ENCODE data around the gene TBC1D30. TPM values are rescaled to one million over a fixed set of nuclear protein-coding genes. Genes with fewer than 3 reads are reported as not detected.

TBC1D30 gene
- total and polyA plus RNA-seq, 4 donors = 0.46 to 2.2 (median 0.70) TPM

DNA sequence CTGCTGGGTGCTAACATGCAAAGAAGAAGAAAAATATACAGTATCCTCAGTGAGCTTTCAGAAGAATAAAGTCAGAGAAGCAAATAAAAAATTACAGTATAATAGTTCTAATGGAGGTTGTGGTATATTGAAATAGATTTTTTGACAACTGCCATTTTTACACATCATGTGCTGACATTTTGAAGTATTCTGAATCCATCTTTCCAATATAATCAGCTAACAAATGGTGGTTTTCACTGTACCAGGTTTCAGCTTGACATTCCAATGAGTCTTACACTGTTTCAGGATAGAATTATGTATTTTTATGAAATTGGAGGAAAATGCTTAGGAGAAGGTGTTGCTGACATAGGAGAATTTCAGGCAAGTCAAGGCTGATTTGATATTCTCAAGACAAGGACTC, 26.3 kb upstream of the TBC1D30 start:
- TF ChIP-seq, protein P1, sequence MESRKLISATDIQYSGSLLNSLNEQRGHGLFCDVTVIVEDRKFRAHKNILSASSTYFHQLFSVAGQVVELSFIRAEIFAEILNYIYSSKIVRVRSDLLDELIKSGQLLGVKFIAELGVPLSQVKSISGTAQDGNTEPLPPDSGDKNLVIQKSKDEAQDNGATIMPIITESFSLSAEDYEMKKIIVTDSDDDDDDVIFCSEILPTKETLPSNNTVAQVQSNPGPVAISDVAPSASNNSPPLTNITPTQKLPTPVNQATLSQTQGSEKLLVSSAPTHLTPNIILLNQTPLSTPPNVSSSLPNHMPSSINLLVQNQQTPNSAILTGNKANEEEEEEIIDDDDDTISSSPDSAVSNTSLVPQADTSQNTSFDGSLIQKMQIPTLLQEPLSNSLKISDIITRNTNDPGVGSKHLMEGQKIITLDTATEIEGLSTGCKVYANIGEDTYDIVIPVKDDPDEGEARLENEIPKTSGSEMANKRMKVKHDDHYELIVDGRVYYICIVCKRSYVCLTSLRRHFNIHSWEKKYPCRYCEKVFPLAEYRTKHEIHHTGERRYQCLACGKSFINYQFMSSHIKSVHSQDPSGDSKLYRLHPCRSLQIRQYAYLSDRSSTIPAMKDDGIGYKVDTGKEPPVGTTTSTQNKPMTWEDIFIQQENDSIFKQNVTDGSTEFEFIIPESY (IDR thresholded peaks at IDR 0.05) = no peak
- no peak for TF ChIP-seq FOXA2 (IDR thresholded peaks at IDR 0.05)
- TF ChIP-seq, protein P2, sequence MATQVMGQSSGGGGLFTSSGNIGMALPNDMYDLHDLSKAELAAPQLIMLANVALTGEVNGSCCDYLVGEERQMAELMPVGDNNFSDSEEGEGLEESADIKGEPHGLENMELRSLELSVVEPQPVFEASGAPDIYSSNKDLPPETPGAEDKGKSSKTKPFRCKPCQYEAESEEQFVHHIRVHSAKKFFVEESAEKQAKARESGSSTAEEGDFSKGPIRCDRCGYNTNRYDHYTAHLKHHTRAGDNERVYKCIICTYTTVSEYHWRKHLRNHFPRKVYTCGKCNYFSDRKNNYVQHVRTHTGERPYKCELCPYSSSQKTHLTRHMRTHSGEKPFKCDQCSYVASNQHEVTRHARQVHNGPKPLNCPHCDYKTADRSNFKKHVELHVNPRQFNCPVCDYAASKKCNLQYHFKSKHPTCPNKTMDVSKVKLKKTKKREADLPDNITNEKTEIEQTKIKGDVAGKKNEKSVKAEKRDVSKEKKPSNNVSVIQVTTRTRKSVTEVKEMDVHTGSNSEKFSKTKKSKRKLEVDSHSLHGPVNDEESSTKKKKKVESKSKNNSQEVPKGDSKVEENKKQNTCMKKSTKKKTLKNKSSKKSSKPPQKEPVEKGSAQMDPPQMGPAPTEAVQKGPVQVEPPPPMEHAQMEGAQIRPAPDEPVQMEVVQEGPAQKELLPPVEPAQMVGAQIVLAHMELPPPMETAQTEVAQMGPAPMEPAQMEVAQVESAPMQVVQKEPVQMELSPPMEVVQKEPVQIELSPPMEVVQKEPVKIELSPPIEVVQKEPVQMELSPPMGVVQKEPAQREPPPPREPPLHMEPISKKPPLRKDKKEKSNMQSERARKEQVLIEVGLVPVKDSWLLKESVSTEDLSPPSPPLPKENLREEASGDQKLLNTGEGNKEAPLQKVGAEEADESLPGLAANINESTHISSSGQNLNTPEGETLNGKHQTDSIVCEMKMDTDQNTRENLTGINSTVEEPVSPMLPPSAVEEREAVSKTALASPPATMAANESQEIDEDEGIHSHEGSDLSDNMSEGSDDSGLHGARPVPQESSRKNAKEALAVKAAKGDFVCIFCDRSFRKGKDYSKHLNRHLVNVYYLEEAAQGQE (IDR thresholded peaks at IDR 0.05) = no peak
- TF ChIP-seq, protein P3, sequence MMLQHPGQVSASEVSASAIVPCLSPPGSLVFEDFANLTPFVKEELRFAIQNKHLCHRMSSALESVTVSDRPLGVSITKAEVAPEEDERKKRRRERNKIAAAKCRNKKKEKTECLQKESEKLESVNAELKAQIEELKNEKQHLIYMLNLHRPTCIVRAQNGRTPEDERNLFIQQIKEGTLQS (IDR thresholded peaks at IDR 0.05) = no peak
- Histone ChIP-seq H3K4me3 (ENCODE audit: low read depth in 1 of 3, low read length in 3 of 3) (no peak overlapping the region), H3K36me3 (ENCODE audit: control insufficient read depth in 4 of 4, insufficient read depth in 3 of 4, low read depth in 1 of 4, low read length in 3 of 4) (no peaks in the 10 kb centered on the region), H3K9me3 (ENCODE audit: control insufficient read depth in 4 of 4, low read length in 3 of 4) (no peaks in the 10 kb centered on the region), H3K9ac (ENCODE audit: low read depth in 1 of 2, low read length in 2 of 2) (no peak overlapping the region), H3K27ac (ENCODE audit: low read depth in 1 of 2, low read length in 2 of 2) (no peak overlapping the region), H3K4me1 (ENCODE audit: control insufficient read depth in 4 of 4, insufficient read depth in 4 of 4, low read length in 3 of 4) (peaks cover 0 to 19% (median 12%) of the 10 kb centered on the region in 4 donors), H3K27me3 (ENCODE audit: control insufficient read depth in 4 of 4, insufficient read depth in 4 of 4, low read length in 3 of 4) (no peaks in the 10 kb centered on the region)
- no peak for DNase-seq (ENCODE audit: low spot score)

DNA sequence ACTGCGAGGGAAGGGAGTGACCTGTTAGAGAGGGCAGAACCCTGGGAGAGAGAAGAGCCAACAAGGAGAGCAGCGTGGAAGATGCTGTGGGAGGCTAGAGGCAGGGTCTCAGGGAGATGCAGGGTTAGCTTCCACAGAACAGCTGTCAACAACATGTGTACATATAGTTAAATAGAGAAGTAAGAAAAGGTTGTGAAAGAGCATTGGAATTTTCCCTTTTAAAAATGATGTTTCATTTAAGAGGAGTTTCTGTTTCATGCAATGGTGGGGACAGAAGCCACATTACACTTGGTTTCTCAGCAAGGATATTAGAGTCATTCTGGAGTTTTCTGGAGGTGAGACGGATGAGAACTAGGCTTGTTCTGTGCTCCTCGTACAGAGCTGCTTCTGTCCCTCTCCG, 23.8 kb upstream of the TBC1D30 start:
- no peak for TF ChIP-seq FOXA2 (IDR thresholded peaks at IDR 0.05)
- TF ChIP-seq, protein P1 (IDR thresholded peaks at IDR 0.05) = no peak
- no peak for TF ChIP-seq GABPA (IDR thresholded peaks at IDR 0.05 in 1 of 2, conservative IDR thresholded peaks at IDR 0.05 in 1 of 2)
- TF ChIP-seq FOXA1 (IDR thresholded peaks at IDR 0.05) = no peak
- no peak for TF ChIP-seq SP1 (IDR thresholded peaks at IDR 0.05)
- TF ChIP-seq, protein P3 (IDR thresholded peaks at IDR 0.05) = no peak
- TF ChIP-seq, protein P4, sequence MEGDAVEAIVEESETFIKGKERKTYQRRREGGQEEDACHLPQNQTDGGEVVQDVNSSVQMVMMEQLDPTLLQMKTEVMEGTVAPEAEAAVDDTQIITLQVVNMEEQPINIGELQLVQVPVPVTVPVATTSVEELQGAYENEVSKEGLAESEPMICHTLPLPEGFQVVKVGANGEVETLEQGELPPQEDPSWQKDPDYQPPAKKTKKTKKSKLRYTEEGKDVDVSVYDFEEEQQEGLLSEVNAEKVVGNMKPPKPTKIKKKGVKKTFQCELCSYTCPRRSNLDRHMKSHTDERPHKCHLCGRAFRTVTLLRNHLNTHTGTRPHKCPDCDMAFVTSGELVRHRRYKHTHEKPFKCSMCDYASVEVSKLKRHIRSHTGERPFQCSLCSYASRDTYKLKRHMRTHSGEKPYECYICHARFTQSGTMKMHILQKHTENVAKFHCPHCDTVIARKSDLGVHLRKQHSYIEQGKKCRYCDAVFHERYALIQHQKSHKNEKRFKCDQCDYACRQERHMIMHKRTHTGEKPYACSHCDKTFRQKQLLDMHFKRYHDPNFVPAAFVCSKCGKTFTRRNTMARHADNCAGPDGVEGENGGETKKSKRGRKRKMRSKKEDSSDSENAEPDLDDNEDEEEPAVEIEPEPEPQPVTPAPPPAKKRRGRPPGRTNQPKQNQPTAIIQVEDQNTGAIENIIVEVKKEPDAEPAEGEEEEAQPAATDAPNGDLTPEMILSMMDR (IDR thresholded peaks at IDR 0.05; ENCODE audit: low read depth, low read length, missing input control) = no peak
- no peak for TF ChIP-seq NR2F2 (IDR thresholded peaks at IDR 0.05)
- no peak for TF ChIP-seq JUND (IDR thresholded peaks at IDR 0.05)
- TF ChIP-seq HNF4G (IDR thresholded peaks at IDR 0.05) = no peak
- no peak overlapping the region for H3K9ac ChIP-seq (ENCODE audit: low read depth in 1 of 2, low read length in 2 of 2)
- H3K9me3 ChIP-seq (ENCODE audit: control insufficient read depth in 4 of 4, low read length in 3 of 4) = no peaks in the 10 kb centered on the region
- no peaks in the 10 kb centered on the region for H3K36me3 ChIP-seq (ENCODE audit: control insufficient read depth in 4 of 4, insufficient read depth in 3 of 4, low read depth in 1 of 4, low read length in 3 of 4)
- peaks cover 0 to 19% (median 12%) of the 10 kb centered on the region in 4 donors for H3K4me1 ChIP-seq (ENCODE audit: control insufficient read depth in 4 of 4, insufficient read depth in 4 of 4, low read length in 3 of 4)
- H3K27me3 ChIP-seq (ENCODE audit: control insufficient read depth in 4 of 4, insufficient read depth in 4 of 4, low read length in 3 of 4) = no peaks in the 10 kb centered on the region
- no peak overlapping the region for H3K27ac ChIP-seq (ENCODE audit: low read depth in 1 of 2, low read length in 2 of 2)
- WGBS = 89% methylated on average over 5 of the region's 5 CpGs
- no peak overlapping the region for H3K4me3 ChIP-seq (ENCODE audit: low read depth in 1 of 3, low read length in 3 of 3)
- DNase-seq (ENCODE audit: low spot score) = no peak
